GM18873 (cell line): ENCODE measurements around the gene ETV6.

Experiments used
- ATAC-seq: cut with Tn5 transposase; IDR thresholded peaks from one replicate; pipeline ENCODE4 v1.9.1; 2021; ENCODE audit warnings: mild to moderate bottlenecking, moderate library complexity, moderate number of reproducible peaks; ENCODE audit not compliant: unreplicated experiment, low FRiP score

Gene ETV6

DNA sequence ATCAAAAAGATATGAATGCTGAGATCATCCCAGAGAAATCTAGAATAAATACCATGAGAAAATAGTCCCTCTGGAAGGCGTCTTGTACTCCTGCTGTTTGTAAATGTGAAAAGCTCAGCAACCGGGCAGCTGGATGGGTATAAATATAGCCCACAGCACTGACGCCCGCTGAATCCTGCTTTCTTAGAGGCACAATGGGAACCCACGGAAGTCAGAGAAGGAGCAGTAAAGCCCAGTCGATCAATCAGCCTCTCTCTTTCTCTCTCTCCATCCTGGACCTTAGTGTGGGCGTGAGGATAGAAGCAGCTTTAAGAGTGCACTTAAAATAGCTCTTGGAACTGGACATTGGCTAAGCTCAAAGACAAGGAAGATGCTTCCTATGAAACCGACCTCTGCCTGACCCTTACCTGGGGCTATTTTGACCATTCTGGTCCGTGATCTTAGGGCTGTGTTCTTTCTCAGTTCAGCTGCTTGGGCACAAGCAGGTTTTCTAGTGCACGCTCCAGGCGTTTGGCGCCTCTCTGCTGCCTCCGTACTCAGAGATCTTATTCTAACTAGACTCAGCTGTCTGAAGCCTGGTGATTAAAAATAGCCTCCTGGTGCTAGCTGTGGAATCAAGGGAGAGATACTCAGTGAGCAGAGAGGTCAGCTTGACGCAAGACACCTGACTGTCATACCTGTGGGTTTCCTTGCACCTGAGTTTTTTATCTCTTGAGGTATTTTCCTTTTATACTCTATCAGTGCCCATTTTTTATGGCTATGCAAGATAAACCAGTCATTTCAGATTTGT lies 144.6 kb downstream of the ETV6 start:
- no peak for ATAC-seq

DNA sequence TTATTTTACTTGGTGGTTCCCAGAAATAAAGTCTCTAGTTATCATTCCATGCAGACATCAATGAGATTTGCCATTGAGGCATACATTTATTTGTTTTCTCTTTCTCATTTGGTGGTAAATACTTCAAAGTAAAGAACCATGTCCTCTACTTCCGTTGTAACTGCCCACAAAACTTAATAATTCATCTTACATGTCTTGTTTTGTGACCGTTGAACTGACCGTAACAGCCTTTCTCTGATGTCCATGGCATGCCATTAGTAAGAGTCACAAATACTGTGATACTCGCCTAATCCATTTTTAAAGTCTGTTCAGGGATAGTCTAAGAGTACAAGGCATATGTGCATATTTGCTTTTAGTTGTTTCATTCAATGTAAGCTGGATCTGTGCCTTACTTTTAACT lies 145.3 kb downstream of the ETV6 start:
- ATAC-seq: no peak

- no peak for ATAC-seq
Observed at GRCh38 chr12:11795192-11795912, 145.9 kb downstream of the ETV6 start.

DNA sequence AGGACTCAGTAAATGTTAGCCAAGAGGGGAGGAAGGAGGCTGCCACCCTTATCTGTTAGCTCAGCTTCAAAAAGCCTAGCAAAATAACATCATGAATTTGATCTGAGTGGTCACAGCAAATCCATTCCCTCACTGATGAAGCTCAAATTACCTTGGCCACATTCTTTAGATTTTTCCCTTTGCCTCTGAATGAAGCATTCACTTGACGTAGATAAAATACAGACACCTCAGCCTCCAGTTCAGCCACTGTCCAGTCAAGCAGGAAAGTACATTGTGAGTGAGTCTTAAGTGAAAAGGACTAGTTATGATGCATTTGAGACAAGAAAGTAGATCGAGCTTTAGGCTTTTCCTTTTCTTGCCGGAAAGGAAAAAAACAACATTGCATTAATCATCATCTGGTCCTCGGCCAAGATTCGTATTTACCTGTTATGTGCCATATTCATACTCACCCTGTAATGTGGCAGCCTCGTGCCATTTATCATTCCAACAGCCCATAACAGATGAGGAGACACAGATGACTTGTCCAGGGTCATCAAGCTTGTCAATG lies 146.5 kb downstream of the ETV6 start:
- no peak for ATAC-seq

DNA sequence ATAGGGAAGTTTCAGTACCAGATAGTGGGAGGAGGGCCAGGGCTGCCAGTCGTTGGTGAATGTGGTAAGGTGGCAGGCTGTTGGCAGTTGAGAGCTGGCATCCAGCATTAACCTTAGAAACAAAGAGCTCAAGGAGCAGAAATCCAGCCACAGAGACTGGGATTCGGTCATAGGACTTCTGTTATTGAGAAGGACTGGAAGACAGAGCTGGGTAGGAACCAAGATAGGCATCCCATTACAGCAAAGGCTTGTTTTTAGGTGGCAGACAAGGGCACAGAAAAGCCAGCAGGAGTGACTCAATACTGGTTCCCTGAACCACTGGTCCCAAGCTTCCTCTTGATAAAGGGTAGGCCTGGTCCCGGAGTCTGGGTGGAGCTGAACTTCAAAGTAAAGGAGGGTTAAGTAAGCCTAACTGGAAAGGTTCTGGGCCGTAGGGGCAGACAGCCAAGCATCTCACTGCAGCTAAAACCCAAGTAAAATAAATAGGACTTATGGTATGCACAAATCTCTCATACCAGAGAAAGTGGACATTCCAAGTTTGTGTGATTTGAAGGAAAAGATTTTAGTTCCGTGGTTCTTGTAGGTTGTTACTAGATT lies 147.9 kb downstream of the ETV6 start:
- no peak for ATAC-seq

DNA sequence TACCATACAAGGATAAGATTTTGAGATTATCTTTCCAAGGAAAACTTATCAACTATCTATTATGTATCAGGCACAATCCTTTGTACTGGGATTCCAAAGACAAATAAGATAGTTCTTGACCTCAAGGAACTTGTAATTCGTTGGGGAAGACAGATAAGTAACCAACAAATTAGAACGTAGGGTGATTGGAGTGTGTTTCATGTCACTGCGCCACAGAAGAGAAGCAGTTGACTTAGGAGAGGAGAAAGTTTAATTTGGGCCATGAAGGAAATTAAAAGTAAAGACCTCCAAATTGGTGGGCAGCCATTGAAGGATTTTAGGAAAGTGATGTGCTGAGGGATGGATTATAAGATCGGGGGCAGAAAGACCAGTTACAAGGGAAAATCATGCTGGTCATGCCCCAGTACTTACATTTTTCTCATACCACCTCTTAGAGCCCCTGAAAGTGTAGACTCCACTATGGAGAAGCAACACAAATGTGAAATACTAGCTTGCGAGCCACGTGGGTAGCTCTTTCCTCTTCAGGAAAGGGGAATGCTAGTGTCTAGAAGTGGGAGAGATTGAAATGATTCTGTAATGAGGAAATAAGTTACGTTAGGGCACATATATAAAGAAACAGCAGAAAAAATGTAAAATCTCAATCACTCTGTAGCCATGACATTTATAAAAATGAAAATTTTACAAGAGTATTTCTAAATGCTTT lies 148.7 kb downstream of the ETV6 start:
- no peak for ATAC-seq

- ATAC-seq: no peak
Observed at GRCh38 chr12:11798856-11799501, 149.5 kb downstream of the ETV6 start.

GRCh38 chr12:11799502-11799873 lies 150.0 kb downstream of the ETV6 start:
- ATAC-seq: no peak

DNA sequence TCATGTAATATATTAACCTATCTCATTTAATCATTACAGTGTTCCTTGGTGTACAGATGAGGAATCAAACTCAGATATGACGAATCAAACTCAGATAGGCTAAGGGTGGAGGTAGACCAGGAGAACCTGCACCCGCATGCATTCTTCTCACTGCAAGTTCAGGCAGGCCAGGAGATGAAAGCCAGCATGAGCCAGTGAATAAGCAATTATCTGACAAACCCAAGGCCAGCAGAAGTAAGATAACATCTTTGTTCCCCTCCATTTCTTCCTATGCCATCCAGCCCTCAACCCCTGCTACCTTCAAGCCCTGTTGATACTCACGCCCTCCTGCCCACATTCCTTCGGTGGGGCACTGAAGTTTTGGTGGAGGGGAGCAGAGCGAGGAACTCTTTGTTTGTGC lies 152.2 kb downstream of the ETV6 start:
- ATAC-seq: no peak

- no peak for ATAC-seq
Observed at GRCh38 chr12:11804130-11804529, 154.7 kb downstream of the ETV6 start.

DNA sequence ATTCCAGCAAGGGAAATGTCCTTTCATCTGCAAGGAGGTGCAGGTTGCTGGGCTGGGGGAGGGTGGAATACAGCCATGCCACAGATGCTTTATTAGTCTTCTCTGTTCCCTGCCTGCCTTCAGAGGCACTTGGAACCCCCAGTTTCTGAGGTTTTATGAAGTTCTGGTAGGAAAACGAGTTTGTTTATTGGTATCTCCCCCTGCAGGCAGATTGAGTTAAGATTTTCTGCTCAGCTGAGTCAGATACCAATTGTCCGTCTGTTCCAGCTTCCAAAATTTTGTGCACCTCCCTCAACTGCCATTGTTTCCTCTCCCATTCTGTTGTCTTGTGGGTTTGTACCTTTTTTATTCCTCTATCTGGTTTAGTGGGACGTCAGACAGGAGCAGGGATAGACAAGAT lies 155.6 kb downstream of the ETV6 start:
- ATAC-seq: no peak

GRCh38 chr12:11805680-11806079 lies 156.2 kb downstream of the ETV6 start:
- no peak for ATAC-seq

DNA sequence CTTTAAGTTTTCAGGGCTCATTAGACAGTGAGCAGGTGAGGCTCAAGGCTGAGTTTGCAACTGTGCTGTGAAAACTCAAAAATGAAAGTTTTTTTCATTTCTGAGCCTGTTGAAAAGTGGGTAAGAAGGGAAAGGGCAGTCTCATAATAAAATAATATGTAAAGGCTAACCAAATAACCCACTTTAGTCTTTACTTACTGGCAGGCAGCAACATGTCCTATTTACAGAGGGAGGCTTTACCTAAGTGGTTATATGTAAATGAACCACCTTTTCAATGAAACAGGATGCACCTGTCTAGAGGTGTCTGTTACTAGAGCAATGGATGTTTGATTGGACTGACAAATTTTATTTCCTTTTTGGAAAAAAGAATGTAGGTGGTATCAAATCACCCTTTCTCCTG lies 158.0 kb downstream of the ETV6 start:
- no peak for ATAC-seq

DNA sequence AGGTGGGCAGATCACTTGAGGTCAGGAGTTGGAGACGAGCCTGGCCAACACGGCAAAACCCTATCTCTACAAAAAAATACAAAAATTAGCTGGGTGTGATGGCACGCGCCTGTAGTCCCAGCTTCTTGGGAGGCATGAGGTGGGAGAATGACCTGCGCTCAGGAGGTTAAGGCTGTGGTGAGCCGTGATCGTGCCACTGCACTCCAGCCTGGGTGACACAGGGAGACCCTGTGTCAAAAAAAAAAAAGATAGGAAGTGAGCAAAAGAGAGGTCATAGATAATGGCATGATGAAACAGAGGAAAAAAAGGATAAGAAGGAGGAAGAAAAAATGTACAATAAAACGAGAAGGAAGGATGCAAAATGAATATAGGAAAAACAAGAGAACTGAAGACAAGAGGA lies 159.5 kb downstream of the ETV6 start:
- ATAC-seq: no peak

- no peak for ATAC-seq
Observed at GRCh38 chr12:11810206-11810545, 160.7 kb downstream of the ETV6 start.

- no peak for ATAC-seq
Observed at GRCh38 chr12:11811008-11811407, 161.5 kb downstream of the ETV6 start.

DNA sequence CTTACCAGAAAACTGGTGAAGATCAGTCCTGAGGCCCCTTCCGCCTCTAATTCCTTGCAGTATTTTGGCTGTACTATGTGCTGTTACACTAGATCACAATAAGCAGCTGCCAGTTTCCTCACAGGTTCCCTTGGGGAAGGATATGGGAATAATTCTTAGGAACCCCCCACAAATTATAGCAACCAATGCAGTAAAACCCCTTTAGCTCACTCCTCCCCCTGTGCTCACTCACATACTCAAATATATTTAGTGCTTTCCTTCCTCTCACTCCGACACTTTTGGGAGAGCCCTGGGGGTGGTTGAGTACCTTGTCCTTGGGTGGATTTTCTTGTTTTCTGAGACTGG lies 162.7 kb downstream of the ETV6 start:
- ATAC-seq: no peak

DNA sequence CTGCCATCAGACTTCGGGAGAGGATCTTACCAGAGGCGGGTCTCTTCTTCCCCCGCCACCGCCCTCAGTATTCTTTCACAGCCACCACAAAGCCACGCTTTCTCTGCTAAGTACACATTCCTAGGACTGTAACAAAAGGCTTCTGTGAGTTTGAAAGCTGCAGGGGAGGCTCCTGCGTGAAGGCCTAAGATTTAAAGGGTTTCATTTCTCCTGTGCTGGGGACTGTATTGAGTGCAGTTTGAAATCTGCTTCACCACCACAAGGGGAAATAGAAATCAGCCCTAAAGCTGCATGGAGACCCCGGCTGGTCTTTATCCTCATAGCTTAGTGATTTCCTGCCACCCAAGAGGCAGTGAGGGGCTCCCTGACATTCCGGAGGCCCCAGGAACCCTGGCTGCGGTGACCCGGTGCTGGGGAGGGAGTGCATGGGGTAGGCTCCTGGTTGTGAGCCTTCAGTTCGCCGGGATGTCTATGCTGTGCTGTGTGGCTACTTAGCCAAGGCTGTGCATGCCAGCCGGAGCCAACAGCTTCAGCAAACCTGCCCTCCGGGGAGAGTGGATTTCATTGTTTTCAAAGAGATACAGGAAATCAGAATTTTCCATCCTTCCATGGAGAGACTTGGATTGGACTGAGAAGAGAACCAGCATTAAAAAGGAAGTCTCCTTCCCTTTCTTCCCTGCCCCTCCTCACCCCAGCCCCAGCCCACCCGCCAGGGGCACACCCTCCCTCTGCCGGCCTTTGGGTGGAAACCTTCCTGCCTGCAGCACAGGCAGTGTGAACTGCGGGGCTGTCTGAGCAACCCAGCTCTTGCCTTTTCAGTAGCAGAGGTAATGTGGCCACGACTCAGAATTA lies 163.3 kb downstream of the ETV6 start:
- no peak for ATAC-seq

GRCh38 chr12:11813438-11813813 lies 164.0 kb downstream of the ETV6 start:
- no peak for ATAC-seq

GRCh38 chr12:11814374-11814773 lies 164.9 kb downstream of the ETV6 start:
- no peak for ATAC-seq
